ENCODE data around the gene TNFAIP8L3.
"Not testable (repeated sequence)": the region's sequence is repeated elsewhere in the genome, so short reads cannot be mapped to it uniquely, and the experiment has no call there.

TNFAIP8L3 gene

DNA sequence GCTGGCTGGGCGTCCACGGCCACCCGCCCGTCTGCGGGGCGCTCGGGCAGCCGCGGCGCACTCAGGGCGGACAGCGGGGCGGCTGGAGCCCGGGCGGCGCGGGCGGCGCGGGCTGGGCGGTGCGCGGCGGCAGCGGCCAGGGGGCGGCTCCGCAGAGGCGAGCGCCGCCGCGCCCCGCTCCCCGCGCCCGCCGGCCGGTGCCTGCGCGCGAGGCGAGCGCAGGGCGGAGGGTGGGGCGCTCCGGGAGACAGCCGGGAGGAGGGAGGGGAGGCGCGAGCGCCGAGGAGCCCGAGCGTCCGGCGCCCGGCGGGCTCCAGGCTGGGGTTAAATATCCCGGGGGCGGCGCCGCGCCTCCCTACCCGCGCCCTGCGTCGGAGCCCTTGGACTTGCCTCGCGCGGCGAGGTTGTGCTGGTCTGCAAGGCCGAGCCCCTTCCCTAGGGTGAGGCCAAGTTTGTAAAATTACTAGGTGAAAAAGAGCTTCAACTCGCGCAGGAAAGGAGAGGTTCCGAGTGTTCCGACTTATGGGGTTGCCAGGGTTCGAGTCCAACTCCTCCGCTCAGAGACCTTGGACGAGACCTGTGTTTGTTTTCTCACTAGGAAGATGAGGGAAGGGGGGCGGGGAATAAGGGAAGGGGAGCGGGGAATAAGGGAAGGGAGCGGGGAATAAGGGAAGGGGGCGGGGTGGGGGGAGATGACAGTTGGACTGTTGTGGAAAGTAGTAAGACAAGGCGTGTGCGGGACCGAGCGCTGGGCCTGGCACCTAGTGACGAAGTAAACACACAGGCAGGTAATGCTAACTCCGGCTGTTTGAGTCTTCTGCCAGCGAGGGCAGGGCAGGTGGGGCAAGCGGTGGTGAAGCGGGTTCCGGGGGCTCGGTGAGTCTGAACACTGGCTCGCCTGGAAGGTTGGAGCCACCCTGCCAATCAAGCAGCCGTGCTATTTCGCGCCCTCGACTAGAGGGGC is at the start of gene TNFAIP8L3:
Gene TNFAIP8L3 (minus strand): TSS at position 301 of the 964 bp plus-strand sequence. CDS start 311 bp downstream, outside the sequence.
- DNase-seq, result peak; percentile 23

DNA sequence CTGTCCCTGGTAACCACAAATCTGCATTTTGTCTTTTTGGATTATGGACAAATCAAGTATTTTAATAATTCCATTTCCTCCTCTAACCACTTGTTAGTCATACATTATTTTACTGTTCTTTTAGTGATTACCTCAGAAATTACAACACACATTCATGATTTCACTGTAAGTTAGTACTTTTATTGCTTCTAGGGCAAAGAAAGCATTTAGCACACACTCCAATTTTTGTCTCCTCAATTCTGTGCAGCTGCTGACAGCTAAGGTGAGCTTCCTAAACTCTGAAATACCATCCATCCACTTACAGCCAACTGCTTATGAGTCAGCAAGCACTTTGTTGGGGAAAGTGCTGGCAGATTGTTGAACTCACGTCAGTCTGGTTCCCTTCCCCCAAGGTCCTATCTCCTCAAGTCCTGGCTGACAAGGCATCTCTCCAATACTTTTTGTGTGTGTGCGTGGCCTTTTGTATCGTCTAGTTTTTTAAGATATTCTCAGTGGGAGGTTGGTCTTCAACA is 49.4 kb upstream of the TNFAIP8L3 start:
- no peak for DNase-seq

DNA sequence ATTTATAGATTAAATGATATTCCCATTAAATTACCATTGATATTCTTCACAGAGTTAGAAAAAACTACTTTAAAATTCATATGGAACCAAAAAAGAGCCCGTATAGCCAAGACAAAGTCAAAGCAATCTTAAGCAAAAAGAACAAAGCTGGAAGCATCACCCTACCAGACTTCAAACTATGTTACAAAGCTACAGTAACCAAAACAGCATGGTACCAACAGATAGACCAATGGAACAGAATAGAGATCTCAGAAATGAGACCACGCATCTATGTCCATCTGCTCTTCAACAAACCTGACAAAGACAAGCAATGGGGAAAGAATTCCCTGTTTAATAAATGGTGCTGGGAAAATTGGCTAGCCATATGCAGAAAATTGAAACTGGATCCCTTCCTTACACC is 45.6 kb upstream of the TNFAIP8L3 start:
- not testable (repeated sequence) for DNase-seq

DNA sequence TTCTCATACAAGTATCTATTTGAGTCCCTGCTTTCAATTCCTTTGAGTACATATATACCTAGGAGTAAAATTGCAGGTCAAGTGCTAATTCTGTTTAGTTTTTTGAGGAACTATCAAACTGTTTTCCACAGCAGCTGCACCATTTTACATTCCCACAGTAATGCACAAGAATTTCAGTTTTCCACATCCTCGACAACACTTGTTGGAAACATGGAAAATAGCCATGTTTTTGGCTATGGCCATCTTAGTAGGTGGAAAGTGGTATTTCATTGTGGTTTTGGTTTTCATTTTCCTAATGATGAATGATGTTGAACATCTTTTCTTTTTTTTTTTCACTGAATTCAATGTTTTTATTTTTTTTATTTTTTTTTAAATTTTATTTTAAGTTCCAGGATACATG is 44.4 kb upstream of the TNFAIP8L3 start:
- DNase-seq, result no peak

DNA sequence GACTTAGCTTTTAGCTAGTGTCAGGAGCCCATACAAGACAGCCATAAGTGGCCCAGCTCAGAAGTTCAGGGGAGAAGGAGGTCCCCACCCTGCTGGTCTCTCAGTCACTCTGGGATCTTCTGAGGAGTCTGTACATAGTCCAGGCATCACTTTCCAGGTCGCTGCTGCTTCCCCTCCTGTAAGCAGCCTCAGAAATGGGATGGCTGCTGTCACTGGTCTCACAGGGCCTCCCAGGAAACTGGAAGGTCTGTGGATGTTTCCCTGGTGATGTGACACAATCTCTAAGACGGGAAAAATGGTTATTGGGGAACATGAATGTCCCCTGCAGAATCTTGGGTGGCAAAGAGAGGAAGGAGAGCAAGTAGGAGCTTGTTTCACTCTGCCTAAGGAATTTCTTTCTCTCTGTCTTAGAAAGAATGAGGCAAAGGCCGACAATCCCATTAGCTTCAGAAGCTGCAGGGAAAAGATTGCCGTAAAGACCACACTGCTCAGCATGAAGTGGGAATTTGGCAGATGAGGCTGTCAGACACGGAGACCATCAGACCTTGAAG is 43.2 kb upstream of the TNFAIP8L3 start:
- DNase-seq, result no peak

DNA sequence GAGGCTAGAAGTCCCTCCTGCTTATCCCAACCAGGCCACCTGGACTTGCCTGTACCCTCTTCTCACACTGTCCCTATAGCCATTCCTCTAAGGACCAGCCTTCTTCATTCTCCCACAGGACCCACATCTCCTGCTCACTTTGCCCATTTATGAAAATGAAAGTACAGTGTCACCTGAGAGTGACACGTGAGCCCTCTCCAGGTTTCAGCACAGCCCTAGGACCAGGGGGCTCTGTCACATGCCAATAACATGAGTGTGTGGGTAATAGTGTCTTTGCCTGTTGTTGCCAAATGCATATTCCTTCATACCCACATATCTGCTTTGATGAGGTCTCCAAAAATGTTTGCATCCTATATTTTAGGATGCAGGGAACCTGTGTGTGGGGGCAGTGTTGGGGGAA is 42.3 kb upstream of the TNFAIP8L3 start:
- DNase-seq, result no peak

DNA sequence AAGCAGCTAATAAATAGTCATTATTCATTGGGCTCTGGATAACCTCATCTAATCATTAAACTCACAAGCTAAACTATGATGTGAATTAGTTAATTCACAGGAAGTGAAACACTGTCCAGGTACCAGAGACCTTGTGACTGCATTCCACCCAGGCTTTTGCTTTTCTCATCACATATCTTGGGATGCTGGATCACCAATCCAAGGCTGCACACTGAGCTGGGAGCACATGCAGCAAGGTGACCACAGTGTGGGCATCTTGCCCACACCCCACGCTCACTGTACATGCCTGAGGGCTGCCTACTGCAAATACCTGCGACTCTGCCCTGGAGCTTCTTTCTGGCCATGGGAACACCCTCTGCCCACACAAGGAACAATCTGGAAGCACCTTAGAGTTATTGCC is 40.6 kb upstream of the TNFAIP8L3 start:
- DNase-seq, result no peak

DNA sequence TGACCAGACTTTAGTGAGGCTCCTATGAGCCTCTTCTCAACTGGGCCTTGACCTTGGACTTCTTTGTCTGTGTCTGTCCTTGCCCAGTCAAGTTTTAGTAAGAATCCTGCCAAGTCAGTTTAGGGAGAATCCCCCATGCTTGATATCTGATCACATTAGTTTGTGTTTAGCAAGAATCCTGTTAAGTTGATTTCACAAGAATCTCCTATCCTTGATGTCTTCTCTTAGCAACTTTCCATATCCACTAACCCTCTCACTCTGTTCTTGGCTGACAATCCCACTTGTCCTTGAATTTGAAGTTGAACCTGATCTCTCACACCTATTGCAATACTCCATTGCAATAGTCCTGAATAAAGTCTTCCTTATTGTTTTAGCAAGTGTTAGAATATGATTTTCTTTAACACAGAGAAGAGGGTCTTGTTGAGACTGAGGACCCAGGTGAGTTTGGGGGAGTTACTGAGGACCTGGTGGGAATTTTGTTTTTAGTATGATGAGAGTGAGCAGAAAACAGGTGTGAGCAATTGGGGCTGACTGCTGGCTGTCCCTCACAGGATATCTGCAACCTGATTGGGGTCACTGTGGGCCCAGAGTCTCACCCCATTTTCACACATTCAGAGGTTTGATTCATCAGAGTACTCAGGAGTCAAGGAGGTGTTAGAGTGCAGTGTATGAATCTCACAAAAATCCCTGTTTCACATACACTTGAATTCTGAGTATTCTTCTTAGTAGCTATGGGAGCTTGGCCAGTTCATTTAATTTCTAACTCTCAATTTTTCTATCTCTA is 39.9 kb upstream of the TNFAIP8L3 start:
- no peak for DNase-seq

DNA sequence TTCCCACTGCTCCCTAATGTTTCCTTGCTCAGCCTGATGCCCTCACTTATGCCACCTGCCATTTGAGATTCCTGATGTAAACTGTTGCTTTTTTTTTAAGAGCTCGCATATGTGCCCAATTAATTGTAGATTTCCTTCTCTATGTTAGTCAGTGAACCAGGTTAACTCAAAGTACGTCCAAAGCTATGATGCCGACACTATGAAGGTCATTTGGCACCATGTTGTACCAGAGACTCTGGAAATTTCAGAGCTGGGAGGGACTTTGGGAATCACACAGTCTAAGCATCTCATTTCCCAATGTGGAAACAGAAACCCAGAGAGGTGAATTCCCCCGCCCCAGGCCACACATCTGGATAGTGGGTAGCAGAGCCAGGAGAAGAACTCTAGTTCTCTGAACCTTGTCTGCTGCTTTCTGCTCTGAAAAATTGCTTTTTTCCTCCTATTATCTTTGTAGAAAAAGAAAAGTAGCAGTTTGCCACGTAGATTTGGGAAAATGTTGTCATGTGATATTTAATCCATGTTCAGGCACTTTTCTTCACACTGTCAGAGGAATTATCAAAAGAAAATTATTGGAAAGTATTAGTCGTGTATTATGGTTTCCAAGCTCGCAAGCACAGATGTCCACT is 38.5 kb upstream of the TNFAIP8L3 start:
- DNase-seq, result no peak

DNA sequence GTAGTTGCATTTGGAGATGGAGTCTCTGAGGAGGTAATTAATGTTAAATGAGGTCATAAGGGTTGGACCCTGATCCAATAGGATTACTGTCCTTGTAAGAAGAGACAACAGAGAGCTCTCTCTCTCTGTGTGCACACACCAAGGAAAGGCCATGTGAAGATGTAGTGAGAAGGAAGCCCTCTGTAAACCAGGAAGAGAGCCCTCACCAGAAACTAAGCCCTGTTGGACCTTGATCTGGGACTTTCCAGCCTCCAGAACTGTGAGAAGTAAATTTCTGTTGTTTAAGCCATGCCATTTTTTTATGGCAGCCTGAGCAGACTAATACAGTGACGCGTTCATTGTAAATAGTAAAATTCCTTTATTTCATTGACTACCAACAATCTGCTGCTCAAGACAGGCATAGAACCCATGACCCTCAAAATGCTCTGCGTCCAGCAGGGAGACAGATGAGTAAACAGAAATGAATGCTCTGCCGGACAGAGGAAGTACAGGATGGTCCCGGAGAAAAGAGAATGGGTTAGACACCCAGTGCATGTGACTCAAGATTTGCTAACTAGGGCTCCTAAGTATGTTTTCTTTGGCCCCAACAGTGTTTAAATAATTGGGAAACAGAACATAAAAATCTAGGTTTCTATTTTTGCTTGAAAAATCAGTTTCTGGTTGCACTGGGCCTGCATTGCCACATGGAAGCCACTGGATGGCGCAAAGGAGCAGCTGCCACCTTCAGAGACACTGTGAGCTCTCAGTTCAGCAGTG is 37.9 kb upstream of the TNFAIP8L3 start:
- DNase-seq, result peak; percentile 43

DNA sequence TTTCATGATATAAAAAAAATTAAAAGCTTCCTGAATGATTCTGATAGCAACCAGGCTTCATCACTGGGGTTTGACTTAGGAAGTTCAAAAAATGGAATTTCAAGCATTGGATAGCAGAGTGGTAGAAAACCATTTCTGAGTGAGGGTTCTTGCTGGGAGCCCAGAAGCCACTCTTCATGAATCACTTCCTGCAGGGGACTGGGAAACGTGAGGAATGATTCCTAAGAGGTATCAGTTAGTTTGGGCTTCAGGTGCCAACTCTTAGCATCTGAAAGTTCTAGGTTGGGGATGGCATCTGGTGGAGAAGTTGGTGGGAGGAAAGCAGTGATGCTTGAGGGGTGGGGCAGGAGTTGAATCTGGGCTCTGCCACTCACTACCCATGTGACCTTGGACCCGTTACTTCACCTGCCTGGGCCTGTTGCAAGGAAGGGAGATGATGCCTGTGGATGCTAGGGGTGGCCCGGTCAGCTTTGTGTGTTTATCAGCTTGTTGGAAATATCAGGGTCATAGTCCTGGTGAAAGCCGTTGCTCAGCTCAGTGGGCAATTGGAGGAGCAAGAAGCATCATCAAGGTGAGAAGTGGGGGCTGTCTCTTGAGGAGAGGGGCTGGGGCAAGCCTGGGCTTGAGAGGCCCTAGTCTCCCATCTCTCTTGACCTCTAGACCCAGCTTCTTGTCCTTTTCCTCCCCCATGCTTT is 37.0 kb upstream of the TNFAIP8L3 start:
- no peak for DNase-seq

DNA sequence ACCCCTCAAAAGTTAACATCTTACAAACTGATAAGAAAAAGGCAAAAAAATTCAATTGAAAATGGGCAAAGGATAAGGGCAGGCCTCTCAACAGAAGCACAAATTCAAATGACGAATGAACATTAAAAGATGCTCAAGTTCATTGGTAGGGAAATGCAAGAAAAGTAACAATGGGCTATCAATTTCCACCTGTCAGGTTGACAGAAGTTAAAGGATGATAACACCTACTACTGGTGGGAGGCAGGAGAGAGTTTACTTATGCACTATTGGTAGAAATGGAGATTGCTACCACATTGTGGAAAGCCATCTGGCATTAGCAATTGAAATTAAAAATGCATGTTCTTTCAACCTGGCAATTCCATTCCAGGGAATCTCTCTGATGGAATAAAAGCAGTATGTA is 35.6 kb upstream of the TNFAIP8L3 start:
- DNase-seq, result no peak

DNA sequence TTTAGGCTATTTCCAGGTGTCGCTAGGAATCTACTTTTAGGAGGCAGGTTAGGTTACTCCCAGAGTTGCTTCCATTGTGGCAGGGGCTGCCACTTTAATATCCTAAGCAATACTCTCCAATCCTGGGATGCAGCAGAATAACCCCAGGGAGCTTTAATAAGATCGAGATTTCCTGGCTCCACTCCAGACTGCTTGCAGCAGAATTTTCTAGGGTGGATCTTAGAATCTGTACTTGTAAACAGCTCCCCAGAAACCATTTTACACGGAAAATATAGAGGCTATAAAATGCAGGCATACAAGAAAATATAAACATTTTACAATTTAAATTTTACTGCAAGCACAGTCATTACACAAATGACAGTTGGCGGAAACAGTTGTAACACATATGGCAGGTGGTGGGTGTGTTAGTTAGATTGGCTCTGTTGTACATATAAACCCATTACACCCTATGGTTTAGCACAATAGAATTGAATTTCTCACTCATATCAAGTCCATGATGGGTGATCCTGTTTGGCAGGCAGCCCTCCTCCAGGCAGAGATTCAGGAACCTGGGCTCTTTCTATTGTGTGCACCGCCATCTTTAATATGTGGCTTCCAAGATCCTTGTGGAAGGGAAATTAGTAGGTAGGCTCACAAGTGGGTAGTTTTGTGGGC is 35.0 kb upstream of the TNFAIP8L3 start:
- no peak for DNase-seq

DNA sequence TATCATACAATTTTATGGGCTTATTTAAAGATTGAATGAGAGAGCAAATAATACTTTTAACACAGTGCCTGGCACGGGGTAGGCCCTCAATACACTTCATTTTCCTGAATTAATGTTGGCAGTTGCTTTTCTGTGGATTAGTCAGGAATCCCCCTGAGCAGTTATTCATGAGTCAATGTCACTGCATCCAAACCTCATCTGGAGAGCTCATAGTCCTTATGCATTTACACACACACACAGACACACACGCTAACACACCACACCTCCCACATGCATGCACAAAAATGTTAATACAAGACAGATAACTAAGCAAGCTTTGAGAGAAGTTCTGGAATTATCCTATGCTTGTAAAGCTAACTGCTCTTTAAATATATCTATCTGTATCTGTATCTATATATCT is 34.0 kb upstream of the TNFAIP8L3 start:
- no peak for DNase-seq

DNA sequence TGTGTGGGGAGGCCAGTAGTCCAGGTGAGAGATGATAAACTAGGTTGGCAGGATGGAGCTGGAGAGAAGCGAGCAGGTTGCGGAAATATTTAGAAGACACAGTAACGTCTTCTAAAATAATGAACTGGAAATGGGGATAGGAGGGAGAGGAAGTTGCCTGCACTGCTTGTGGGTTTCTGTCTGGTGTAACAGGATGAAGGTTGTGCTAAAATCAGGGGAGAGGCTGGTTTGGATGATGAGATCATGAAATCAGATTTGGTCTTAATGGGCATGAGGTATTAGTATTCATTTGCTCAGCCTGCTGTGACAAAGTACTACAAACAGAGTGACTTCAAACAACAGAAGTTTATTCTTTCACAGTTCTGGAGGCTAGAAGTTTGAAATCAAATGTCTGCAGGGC is 32.1 kb upstream of the TNFAIP8L3 start:
- DNase-seq, result peak; percentile 48

DNA sequence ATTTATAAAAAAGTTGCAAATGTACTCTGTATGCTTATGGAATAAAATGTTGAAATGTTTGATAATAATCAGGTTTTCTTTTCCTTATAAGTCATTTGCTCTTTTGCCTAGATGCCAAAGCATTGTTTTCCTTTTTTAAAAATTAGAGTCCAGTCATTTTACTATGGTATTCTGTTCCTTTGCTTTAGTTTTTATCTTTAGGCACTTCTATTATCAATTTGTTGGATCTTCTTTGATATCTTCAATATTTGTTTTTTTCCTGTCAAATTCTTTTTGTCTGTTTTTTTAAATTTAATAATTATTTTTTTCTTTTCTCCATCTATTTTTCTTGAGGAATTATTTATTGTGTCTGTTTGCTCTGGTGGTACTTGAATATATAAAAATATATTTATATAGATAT is 28.3 kb upstream of the TNFAIP8L3 start:
- not testable (repeated sequence) for DNase-seq

DNA sequence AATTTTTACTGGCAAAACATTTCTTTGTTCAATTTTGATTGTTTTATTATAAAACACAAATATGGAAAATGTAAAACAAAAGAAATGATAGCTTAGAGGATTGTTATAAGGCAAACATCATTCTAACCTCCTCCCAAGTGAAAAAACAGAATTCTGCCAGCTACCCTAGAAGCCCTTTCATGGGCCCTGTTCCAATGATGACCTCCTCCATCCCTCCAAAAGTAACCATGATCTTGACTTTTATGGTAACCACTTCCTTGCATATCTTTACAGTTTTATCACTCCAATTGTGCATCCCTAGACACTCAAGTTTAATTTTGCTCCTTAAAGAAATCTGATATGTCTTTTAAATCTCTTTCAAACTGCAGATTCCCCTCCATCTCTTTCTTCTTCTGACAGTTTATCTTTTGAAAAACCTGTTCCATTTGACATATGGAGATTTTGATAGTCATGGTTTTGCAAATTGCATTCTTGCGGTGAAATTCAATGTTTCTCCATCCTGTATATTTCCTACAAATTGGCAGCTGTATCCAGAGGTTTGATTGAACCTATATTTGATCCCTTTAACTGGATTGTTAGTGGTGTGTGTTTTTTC is 27.0 kb upstream of the TNFAIP8L3 start:
- DNase-seq, result no peak

DNA sequence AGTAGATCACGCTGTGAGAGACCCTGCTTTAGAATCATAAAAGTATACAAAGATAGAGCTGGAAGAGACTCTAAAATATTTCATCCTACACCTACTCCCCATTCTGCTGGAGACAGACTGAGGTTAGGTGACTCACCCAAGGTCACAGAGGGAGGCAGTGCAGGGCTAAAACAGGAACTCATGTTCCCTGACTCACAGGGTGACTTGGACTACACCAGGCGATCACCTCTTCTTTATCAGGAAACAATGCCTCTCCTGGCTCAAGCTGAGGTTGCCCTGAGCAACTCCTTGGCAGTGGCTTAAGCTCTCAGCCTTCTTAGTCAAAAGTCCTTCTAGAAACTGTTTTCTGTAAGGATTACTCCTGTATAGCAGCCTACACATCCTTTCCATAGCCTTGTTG is 26.4 kb upstream of the TNFAIP8L3 start:
- DNase-seq, result peak; percentile 44

DNA sequence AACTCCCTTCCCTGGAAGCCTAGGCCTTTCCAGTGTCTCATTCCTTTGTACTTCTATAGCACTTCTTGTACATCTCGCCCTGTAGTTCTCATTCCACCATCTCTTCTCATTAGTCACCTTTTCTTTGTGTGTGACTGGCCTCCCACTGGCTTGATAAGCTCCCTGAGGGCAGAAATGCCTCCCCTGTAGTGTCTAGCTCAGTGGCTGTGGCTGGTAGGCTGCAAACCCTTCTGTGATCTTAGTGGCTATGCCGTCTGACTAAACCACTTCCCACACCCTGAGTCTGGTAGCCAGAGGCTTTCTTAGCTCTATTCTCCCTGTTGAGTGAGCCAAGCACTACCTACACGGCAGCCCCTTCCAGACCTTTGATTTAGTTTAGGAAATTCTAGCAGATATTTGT is 24.4 kb upstream of the TNFAIP8L3 start:
- DNase-seq, result no peak

DNA sequence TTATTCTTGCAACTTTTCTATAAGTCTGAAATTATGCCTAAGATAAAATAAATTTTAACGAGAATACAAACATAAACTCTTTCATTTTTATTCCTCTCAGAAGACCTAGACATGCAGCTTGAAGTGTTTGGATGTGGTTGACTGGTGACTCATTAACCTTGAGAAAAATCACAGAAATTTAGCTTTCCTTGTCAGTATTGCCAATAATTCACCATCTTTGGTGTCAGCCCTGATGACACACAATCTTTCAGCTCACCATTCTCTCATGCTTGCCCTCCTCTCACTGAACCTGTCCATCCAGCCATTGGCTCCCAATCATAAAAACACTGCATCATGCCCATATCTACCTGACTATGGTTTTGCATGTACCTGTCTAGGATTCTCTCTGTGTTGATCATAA is 22.6 kb upstream of the TNFAIP8L3 start:
- no peak for DNase-seq

Measured in hematopoietic multipotent progenitor cell treated with erythropoietin and hydrocortisone succinate and interleukin-3 and kit ligand, for 4 days (in vitro differentiated cells).